ENCODE results near the gene GABBR2.
"Not testable (repeated sequence)": the region's sequence is repeated elsewhere in the genome, so short reads cannot be mapped to it uniquely, and the experiment has no call there.

Gene GABBR2

GRCh38 chr9:98504298-98505282 is 204.1 kb downstream of the GABBR2 start:
- DNase-seq, result no peak

GRCh38 chr9:98503867-98504266 is 204.9 kb downstream of the GABBR2 start:
- DNase-seq, result no peak

- no peak for DNase-seq
Observed at GRCh38 chr9:98502976-98503325, 205.8 kb downstream of the GABBR2 start.

- DNase-seq, result no peak
Observed at GRCh38 chr9:98502311-98502975, 206.3 kb downstream of the GABBR2 start.

GRCh38 chr9:98501819-98502218 is 206.9 kb downstream of the GABBR2 start:
- no peak for DNase-seq

GRCh38 chr9:98501259-98501658 is 207.5 kb downstream of the GABBR2 start:
- DNase-seq, result not testable (repeated sequence)

GRCh38 chr9:98500337-98500919 is 208.3 kb downstream of the GABBR2 start:
- no peak for DNase-seq

- DNase-seq, result no peak
Observed at GRCh38 chr9:98495530-98495929, 213.2 kb downstream of the GABBR2 start.

- peak; percentile 12 for DNase-seq
Observed at GRCh38 chr9:98494852-98495251, 213.9 kb downstream of the GABBR2 start.

GRCh38 chr9:98491828-98492227 is 216.9 kb downstream of the GABBR2 start:
- no peak for DNase-seq

GRCh38 chr9:98491231-98491651 is 217.5 kb downstream of the GABBR2 start:
- DNase-seq, result no peak

- DNase-seq, result no peak
Observed at GRCh38 chr9:98488571-98489312, 220.0 kb downstream of the GABBR2 start.

GRCh38 chr9:98485706-98486105 is 223.0 kb downstream of the GABBR2 start:
- no peak for DNase-seq

GRCh38 chr9:98484162-98484561 is 224.6 kb downstream of the GABBR2 start:
- DNase-seq, result no peak

- DNase-seq, result no peak
Observed at GRCh38 chr9:98482226-98482625, 226.5 kb downstream of the GABBR2 start.

- no peak for DNase-seq
Observed at GRCh38 chr9:98481676-98482075, 227.1 kb downstream of the GABBR2 start.

GRCh38 chr9:98479967-98480847 is 228.5 kb downstream of the GABBR2 start:
- DNase-seq, result no peak

GRCh38 chr9:98479449-98479848 is 229.3 kb downstream of the GABBR2 start:
- DNase-seq, result no peak

GRCh38 chr9:98477884-98478283 is 230.9 kb downstream of the GABBR2 start:
- no peak for DNase-seq

- no peak for DNase-seq
Observed at GRCh38 chr9:98472216-98472615, 236.5 kb downstream of the GABBR2 start.

GRCh38 chr9:98471185-98471584 is 237.6 kb downstream of the GABBR2 start:
- DNase-seq, result no peak

Data from NCI-H2171 (cell line).